Dedifferentiated amniotic fluid mesenchymal stem cell (primary cell): ENCODE measurements around the gene MYO7A.
A peak's percentile ranks its signal among the peaks of the same experiment; 100 is the strongest.

ENCODE experiments used
- DNase-seq: peaks from one replicate; pipeline ENCODE4 v3.0.0-alpha.2; 2016; ENCODE audit errors: extremely low spot score

The MYO7A gene

DNA sequence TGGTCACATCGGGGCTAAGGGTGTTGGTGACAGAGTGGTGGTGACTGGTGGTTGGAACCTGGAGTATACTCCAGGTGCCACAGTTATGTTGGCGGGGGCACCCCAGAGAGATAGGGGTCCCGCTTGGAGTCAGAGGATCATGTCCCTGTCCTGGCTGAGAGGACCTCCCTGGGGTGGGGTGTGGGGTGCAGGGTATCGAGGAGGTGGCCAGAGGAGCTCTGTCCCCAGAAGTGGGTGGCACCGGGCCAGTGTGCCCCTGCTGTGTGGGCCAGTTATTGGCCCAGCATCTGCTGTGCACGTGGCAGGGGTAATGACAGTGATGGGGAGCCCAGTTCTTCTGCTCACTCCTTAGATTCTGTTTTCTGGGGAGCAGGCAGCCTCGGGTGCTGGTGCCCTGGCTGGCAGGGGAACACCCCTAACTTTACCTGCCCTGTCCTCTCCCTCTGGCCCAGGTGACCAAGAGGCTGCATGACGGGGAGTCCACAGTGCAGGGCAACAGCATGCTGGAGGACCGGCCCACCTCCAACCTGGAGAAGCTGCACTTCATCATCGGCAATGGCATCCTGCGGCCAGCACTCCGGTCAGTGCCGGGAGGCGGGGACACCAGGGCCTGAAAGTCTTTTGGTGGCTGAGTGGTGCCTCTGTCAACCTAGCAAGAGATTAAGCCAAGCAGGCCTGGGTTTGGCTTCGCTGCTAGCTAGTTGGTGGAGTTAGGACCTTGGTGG, 56.3 kb downstream of the MYO7A start:
- DNase-seq = no peak

DNA sequence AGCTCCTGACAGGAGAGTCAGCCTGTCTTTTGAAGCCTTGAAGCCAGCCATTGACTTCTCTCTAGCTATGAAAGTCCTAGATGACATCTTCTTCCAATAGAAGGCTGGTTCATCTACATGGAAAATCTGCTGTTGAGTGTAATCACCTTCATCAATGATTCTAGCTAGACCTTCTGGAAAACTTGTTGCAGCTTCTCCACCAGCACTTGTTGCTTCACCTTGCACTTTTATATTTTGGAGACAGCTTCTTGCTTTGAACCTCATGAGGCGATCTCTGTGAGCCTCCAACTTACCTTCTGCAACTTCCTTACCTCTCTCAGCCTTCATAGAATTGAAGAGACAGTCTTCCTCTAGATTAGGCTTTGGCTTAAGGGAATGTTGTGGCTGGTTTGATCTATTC, 58.3 kb downstream of the MYO7A start:
- no peak for DNase-seq

DNA sequence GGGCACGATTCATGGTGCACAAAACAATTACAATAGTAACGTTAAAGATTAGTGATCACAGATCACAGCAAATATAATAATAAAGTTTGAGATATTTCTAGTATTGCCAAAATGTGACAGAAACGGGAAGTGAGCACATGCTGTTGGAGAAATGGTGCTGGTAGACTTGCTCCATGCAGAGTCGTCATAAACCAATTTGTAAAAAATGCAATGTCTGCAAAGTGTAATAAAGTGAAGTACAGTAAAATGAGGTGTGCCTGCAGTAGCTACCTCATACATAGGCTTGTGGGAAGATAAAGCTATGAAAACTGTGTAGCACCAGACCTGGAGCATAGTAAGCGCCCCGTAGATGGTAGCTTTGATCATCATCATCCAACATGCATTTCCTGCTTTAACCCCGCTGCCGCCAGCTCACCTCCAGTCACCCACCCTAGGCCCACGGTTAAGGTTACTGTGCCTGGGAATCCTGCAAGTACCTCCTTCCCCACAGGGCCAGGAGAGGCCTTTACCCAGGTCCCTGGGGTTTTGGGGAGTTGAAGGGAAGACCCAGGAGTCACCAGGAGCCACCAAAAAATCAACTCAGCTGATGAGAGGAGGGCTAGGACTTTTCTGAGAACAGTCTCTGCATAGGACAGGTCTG, 59.2 kb downstream of the MYO7A start:
- DNase-seq = no peak

DNA sequence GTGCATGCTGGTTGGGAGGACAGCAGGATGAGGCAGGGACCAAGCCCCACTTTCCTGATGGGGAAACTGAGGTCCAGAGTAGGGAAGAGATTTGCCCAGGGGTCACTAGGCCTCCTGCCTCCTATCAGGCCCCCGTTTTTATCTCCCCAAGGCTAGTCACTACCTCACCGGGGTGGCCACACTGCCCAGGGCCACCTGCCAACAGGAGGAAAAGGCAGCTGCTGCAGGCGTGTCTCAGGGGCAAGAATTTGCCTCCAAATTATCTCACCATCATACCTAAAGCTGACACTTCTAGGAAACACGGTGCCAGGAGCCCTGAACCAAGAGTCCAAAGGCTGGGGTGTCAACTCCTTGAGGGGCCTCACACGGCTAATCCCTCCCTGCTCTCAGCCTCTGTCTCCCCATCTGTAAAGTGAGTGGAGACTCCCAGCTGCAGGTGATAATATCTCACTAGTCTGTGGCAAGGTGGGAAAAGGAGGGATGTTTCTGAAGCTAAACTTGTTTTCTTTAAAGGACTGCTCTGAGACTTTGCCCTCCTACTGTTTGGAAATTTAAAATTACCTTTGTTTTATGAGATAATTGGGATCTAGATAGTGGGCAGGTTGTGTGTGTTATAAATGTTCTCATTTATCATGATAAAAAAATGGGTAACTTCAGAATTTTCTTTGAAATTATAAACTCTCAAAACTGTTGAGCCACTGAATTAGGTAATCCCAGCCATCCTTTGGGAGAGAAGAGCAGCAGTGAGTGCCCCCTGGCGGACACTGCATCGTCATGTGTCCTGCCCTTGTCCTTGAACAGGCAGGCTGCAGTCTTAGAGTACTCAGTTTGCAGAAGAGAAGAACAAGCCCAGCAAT, 60.0 kb downstream of the MYO7A start:
- peak; percentile 81 for DNase-seq

DNA sequence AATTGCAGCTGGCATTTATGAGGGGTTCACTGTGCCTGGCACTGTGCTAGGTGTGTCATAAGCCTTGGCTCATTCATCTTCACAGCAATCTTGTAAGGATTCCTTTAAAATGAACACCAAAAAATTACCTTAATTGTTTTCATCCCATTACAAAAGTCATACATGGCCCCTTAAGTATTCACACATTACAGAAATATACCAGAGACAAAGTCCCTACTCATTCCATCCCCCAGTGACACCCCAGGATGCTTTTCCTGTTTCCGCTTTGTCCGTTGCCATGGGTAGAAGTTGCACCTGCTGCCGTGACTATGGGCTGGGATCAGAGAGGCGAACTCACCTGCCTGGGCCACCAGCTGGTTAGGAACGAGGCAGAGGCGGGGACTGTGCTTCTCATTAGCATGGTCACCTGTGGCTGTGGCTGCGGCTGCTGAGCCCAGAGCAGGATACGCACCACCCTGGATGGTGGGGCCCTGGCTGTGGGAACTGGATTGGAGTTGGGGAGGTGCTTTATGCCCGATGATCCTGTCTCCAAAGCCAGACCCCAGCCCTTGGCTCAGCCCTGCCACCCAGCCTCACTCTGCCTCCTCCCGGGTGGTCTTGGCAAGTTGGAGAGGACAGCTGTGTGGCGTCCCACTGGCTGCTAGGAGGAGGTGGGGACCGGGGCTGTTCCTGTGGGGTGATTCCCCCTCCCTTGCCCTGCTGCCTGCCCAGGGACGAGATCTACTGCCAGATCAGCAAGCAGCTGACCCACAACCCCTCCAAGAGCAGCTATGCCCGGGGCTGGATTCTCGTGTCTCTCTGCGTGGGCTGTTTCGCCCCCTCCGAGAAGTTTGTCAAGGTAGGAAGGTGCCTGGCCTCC, 60.8 kb downstream of the MYO7A start:
- no peak for DNase-seq

DNA sequence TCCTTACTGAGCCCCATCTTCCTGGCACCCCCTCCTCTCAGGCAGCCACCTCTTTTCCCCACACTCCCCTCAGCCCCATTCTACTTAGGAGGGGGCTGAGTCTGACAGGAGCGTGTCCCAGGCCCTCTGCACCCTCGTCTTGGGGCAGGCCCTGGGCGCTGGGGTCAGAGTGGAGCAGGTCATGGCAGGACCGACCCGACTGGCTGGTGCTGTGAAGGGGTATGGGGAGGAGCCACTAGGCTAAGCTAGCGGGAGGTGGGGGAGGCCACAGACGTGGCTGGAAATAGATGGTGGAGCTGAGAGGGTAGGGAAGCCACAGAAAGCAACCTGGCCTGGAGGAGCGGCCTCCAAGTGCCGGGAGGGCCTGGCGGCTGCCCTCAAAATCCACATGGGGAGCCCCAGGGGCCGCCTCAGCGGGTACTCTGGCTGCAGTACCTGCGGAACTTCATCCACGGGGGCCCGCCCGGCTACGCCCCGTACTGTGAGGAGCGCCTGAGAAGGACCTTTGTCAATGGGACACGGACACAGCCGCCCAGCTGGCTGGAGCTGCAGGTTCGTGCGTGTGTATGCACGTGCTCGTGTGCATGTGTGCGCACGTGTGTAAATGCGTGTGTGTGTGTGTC, 61.7 kb downstream of the MYO7A start:
- DNase-seq = no peak

DNA sequence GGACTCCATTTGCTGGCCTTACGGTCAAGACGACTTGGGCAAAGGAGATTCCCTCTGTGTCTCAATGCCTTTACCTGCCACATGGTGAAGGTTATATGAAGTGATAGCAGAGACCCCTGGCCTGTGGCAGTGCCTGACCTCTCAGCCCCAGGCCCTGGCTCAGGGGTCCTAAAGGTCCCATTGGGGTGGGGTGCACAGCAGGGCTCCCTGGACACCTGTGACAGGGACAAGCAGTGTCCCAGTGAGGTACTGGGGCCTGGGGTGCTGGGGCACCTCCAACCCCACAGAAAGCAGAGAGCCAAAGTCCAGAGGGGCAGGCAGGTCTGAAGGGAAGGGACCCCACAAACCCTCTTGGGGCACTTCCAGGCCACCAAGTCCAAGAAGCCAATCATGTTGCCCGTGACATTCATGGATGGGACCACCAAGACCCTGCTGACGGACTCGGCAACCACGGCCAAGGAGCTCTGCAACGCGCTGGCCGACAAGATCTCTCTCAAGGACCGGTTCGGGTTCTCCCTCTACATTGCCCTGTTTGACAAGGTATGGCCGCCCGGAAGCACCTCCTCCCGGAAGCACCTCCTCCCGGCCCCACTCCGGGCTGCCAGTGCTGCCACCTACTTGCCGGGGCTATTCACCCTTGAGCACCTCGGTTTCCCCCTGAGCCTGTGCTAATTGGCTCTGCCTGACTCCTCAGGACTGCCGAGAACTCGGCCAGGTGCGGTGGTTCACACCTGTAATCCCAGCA, 62.5 kb downstream of the MYO7A start:
- DNase-seq = no peak

DNA sequence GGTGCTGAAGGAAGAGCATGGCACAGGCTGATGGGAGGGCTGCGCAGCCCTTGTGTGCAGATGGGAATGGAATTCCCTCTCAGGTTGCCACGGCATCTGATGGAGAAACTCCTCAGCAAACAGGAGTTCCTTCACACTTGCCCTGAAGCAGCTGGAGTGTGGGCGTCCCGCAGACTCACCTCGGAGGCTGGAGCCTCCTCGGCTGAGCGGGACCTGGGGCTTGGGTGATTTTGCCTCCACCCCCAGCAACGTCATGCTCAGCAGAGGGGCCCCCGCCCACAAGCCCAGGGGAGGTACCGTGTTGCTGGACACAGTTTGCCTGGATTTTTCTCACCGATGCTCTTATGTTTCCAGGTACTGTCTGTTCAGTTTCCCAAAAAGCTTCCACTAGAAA, 63.4 kb downstream of the MYO7A start:
- no peak for DNase-seq

DNA sequence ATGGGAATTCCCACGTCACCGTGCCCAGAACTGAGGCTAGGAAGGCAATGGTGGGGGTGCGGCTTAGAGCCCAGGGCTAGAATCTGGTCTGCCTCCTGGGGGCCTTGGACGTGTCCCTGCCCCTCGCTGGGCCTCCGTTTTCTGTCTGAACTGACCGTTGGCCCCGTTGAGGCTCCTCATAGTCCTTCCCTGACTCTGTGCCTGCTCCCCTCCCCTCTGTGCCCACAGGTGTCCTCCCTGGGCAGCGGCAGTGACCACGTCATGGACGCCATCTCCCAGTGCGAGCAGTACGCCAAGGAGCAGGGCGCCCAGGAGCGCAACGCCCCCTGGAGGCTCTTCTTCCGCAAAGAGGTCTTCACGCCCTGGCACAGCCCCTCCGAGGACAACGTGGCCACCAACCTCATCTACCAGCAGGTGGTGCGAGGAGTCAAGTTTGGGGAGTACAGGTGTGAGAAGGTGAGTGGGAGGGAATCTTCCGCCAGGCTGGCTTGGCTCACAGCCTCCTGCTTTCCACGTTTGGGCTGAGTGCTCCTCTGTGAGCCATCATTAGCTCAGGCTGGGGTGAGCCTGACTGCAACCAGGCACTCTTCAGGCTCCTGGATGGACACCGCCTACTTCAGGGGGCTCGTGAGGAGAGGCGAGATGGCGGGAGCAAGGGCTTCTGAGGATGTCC, 63.9 kb downstream of the MYO7A start:
- DNase-seq = no peak

DNA sequence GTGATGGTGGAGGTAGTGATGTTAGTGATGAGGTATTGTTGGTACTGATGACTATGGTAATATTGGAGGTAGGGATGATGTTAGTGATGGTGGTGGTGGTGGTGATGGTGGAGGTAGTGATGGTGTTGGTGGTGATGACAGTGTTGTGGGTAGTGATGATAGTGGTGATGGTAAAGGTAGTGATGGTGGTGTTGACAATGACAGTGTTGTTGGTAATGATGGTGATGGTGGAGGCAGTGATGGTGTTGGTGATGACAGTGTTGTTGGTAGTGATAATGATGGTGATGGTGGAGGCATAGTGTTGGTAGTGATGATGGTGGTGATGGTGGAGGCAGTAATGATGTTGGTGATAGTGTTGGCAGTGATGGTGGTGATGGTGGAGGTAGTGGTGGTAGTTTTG, 65.1 kb downstream of the MYO7A start:
- DNase-seq = no peak

DNA sequence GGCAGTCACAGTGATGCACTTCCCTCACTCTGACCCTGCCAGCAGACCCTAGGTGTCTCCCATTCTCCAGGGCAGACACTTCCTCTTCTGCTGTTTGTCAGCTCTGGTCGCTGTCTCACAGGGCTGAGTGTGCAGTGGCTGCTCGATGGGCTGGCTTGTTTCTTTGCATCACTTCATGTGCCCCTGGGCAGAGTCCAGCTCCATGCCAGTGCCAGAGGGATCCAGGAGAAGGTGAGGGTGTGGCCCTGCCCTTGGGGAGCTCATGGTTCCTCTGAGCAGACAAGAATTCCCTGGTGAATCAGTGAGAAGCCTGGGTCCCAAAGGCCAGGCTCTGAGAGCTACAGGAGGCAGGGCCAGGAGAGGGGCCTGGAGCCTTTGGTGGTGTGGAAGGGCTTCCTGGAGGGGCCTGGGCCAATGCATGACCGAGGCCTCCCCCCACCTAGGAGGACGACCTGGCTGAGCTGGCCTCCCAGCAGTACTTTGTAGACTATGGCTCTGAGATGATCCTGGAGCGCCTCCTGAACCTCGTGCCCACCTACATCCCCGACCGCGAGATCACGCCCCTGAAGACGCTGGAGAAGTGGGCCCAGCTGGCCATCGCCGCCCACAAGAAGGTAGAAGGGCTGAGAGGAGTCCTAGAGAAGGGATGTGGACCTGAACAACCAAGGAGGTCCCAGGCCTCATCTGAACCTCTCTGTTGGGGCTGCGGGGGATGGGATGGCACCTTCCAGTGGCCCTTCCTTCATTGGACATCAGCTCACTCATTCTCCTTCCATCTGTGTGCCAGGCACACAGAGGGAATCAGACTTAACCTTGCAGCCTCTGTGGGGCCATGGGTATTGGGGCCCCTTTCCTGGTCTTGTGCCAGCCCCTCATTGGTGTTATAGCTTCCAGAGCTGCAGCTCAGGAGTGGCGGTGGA, 66.1 kb downstream of the MYO7A start:
- DNase-seq = no peak

DNA sequence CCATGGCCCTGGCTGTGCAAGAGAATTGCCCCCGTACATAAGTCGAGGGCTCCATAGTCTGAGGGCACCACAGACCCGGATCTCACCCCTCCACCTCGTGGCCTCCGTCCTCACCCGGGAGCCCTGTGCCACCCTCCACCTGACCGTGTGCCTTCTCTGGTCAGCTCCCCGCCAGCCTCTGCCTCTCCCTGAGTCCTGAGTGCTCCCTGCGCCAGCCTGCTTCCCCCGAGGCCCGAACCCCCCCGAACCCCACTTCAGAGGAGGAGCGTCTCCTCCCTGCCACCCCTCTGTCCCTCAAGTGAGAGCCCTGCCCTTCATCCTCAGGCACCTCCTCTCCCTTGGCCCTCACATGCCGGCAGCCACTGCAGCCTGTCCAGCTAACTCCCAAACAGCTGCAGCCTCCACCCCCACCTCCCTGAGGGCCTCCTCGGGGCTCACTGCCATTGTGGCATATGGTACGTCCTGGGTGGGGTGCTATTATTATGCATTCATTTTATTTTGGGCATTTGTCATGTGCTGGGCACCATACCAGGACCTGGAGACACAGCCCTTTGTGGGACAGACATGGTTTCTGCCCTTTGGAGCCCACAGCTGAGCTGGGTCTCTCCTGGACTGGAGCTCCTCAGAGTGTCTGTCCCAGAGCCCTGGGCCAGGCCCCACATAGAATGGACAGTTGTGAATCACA, 67.2 kb downstream of the MYO7A start:
- DNase-seq = no peak

DNA sequence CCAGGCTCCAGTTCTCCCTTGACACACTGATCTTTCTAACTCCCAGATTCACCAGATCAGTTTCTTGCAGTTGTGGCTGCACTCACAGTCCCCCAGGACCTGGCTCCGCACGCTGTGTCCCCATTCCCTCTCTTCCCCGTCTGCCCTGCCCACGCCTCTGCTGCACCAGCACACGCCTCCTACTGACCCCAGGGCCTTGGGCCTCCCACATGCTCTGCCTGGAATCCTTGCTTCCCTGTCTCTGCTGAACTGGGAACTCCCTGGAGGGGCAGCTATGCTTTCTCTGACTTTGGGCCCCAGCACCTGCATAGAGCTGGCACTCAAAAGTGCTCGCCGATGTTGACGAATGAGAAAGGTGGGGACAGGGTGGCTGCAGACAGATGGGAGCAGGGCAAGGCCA, 68.9 kb downstream of the MYO7A start:
- no peak for DNase-seq

DNA sequence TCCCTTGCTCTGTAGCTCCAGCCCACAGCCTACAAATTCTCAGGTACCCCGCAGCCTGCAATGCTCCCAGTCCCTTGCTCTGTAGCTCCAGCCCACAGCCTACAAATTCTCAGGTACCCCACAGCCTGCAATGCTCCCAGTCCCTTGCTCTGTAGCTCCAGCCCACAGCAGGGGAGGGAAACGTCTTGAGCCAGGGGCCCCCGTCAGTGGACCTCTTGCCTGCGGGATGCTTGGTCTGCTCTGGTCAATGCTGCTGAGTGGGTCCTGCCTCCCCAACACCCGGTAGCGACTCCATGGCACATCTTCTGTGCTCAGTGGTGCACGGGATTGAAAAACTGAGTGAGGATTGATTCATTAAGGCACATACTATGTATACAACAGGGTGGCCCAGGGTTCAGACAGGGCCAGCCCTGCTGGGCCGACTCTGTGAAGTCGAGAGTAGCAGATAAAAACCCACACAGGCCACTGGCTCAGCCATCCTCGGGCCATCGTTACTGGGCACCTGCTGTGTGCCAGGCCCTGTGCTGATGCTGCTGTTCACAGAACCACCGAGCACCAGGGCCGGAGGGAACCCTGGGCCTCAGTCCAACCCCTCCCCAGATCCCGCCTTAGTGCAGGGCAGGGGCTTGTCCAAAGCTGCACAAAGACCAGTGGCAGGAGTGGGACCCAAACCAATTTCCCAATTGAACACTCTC, 69.7 kb downstream of the MYO7A start:
- DNase-seq = no peak

DNA sequence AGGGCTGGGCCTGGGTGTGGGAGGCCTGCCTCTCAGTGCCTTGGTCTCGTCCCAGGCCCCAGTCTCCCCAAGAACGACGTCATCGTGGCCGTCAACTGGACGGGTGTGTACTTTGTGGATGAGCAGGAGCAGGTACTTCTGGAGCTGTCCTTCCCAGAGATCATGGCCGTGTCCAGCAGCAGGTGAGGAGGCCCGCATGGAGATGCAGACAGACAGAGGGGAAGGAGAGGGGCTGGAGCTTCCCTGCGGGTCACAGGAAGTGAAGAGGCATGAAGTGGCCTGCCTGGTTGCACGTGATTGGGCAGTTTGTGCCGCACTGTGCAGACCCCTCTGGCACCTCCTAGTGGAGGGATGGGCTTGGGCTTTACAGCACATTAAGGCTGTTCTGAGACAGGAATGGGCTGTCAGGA, 70.4 kb downstream of the MYO7A start:
- DNase-seq = no peak

DNA sequence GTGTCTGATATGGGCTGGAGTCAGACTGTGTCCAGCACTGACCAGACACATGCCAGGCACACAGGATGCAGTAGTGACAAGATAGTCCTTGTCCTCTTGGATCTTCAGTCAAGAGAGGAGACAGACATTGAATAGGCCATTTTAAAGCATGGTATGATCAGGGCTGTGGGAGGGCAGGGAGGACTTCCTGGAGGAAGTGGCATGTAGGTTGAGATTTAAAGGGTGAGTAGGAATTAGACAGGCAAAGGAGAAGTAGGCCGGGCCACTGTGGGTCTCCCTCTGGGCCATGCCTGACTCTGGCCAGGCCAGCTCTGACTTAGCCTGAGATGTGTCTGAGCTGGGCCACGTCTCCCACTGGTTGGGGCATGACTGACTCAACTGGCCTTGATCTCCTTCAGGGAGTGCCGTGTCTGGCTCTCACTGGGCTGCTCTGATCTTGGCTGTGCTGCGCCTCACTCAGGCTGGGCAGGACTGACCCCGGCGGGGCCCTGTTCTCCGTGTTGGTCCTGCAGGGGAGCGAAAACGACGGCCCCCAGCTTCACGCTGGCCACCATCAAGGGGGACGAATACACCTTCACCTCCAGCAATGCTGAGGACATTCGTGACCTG, 71.2 kb downstream of the MYO7A start:
- DNase-seq = no peak
